Upper lobe of left lung (tissue), 6 donors: ENCODE data around the gene NCOA4. TPM values are rescaled to one million over a fixed set of nuclear protein-coding genes. Genes with fewer than 3 reads are reported as not detected.

ENCODE experiments used
- ATAC-seq, 2 donors: fragments of 200-7000 bp; cut with Tn5 transposase; one replicate each; pipeline ENCODE4 v1.9.1; 2022; ENCODE audit warnings: mild to moderate bottlenecking in 2 of 2, moderate library complexity in 2 of 2; ENCODE audit not compliant: low FRiP score in 2 of 2
- DNase-seq, 2 donors: peaks; one replicate each; pipeline ENCODE4 v3.0.0-alpha.2; 2019 to 2020
- H3K27ac ChIP-seq, 4 donors: fragments of 200-600 bp; sonication (generic); one replicate each; pipeline ENCODE4 v1.5.1; 2016 to 2019
- H3K27me3 ChIP-seq, 4 donors: fragments of 200-600 bp; sonication (generic); one replicate each; pipeline ENCODE4 v1.5.1; 2017 to 2019
- H3K36me3 ChIP-seq, 4 donors: fragments of 200-600 bp; sonication (generic); one replicate each; pipeline ENCODE4 v1.5.1; 2016 to 2019
- H3K4me1 ChIP-seq, 4 donors: fragments of 200-600 bp; sonication (generic); one replicate each; pipeline ENCODE4 v1.5.1; 2018 to 2019
- H3K4me3 ChIP-seq, 4 donors: fragments of 200-600 bp; sonication (generic); one replicate each; pipeline ENCODE4 v1.5.1; 2017 to 2019; ENCODE audit warnings: mild to moderate bottlenecking in 2 of 4, moderate library complexity in 1 of 4
- H3K9me3 ChIP-seq, 4 donors: fragments of 200-600 bp; sonication (generic); one replicate each; pipeline ENCODE4 v1.5.1; 2018 to 2019
- EP300 ChIP-seq, 4 donors: sonication (generic); formaldehyde crosslinking; IDR thresholded peaks; one replicate each; pipeline ENCODE4 v1.5.1; 2017; ENCODE audit warnings: antibody characterized with exemption in 4 of 4, control low read depth in 2 of 4
- POLR2A ChIP-seq, 4 donors: fragments of 450-650 bp; IDR thresholded peaks; one replicate each; pipeline ENCODE4 v1.5.1; 2016 to 2017; ENCODE audit warnings: antibody characterized with exemption in 4 of 4, mild to moderate bottlenecking in 2 of 4
- POLR2AphosphoS5 ChIP-seq, 2 donors: sonication (generic); formaldehyde crosslinking; IDR thresholded peaks; one replicate each; pipeline ENCODE4 v1.5.1; 2017; ENCODE audit warnings: antibody characterized with exemption in 2 of 2
- WGBS, 2 donors: methylation state at CpG; one replicate each; pipeline ENCODE4 v1.1.5; 2017 to 2018; 5-methylcytosine and 5-hydroxymethylcytosine counted together
- total RNA-seq, 6 donors: library from RNA; depleted of rRNA in 4 of 6; stranded (reverse); fragments of >200 nt in 4 of 6; gene quantifications; one replicate each; pipeline versions ENCODE4 v1.1.0 to v1.2.1, GENCODE V29; 2016 to 2021
- TF ChIP-seq, protein P1 (sequence below), 6 experiments: fragments of 450-650 bp in 4 of 6; fragments of 200-600 bp in 2 of 6; sonication (generic) in 2 of 6; IDR thresholded peaks; one replicate each; pipeline ENCODE4 v1.5.1; 2016 to 2019; ENCODE audit warnings: antibody characterized with exemption in 6 of 6
- donor health status: DM: no; HTN: no; CAD: no; lungs with moderate emphysema.
- donor health status: DM: no; HTN: yes; CAD: no; lungs with severe emphysema.

Gene NCOA4
- total RNA-seq, 6 donors from 2014 or later = 57.6 to 184 (median 144) TPM

DNA sequence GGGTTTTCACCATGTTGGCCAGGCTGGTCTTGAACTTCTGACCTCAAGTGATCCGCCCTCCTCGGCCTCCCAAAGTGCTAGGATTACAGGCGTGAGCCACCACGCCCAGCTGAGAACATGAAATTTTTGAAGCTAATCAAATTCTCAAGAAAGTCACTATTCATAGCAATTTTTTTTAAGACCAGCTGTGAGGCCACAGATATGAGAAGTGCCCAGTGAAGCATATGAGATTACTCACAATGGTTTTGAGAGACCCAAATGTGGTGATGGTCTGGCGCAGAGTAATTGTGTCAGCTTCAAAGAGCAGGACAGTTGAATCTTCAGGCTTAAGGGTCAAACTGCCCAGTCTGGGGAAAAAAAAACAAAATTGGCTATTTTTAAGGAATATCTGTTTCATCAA lies 16.2 kb downstream of the NCOA4 start:
- H3K36me3 ChIP-seq = peaks cover 35 to 72% (median 52%) of the 10 kb centered on the region in 4 donors
- H3K27me3 ChIP-seq = no peaks in the 10 kb centered on the region
- no peak overlapping the region for H3K27ac ChIP-seq
- peaks cover 17 to 38% (median 22%) of the 10 kb centered on the region in 4 donors for H3K4me1 ChIP-seq
- H3K9me3 ChIP-seq = no peaks in the 10 kb centered on the region
- TF ChIP-seq POLR2A (IDR thresholded peaks at IDR 0.05) = no peak
- TF ChIP-seq EP300 (IDR thresholded peaks at IDR 0.05) = no peak
- TF ChIP-seq POLR2AphosphoS5 (IDR thresholded peaks at IDR 0.05) = no peak
- TF ChIP-seq, protein P1, sequence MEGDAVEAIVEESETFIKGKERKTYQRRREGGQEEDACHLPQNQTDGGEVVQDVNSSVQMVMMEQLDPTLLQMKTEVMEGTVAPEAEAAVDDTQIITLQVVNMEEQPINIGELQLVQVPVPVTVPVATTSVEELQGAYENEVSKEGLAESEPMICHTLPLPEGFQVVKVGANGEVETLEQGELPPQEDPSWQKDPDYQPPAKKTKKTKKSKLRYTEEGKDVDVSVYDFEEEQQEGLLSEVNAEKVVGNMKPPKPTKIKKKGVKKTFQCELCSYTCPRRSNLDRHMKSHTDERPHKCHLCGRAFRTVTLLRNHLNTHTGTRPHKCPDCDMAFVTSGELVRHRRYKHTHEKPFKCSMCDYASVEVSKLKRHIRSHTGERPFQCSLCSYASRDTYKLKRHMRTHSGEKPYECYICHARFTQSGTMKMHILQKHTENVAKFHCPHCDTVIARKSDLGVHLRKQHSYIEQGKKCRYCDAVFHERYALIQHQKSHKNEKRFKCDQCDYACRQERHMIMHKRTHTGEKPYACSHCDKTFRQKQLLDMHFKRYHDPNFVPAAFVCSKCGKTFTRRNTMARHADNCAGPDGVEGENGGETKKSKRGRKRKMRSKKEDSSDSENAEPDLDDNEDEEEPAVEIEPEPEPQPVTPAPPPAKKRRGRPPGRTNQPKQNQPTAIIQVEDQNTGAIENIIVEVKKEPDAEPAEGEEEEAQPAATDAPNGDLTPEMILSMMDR (IDR thresholded peaks at IDR 0.05) = no peak
- WGBS, 2 donors = 93 to 94% methylated on average over 5 of the region's 5 CpGs
- no peak overlapping the region for H3K4me3 ChIP-seq
- ATAC-seq (no peak), DNase-seq (no peak)

DNA sequence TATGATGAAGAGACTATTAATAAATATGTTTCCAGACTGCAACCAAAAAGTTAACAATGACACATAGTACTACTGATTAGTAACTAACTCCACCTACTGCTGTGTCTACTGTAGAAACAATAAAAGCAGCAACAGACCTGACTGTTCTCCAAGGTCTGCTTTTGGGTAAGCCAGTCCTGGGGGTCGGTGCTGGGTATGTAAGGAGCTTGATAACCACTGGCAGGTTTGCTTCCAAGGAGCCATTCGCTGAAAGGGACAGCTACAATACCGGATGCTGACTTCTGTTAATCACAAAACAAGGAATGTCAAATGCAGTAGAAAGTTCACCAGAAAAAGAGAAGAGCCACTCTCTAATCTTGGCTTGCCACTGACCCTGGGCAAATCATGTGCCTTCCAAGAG lies 17.7 kb downstream of the NCOA4 start:
- Histone ChIP-seq H3K27ac (no peak overlapping the region), H3K27me3 (no peaks in the 10 kb centered on the region), H3K4me1 (peaks cover 3 to 24% (median 8%) of the 10 kb centered on the region in 4 donors), H3K36me3 (peaks cover 46 to 87% (median 65%) of the 10 kb centered on the region in 4 donors), H3K9me3 (no peaks in the 10 kb centered on the region), H3K4me3 (no peak overlapping the region)
- TF ChIP-seq POLR2A (IDR thresholded peaks at IDR 0.05) (no peak), EP300 (IDR thresholded peaks at IDR 0.05) (no peak), POLR2AphosphoS5 (IDR thresholded peaks at IDR 0.05) (no peak)
- TF ChIP-seq, protein P1 (IDR thresholded peaks at IDR 0.05) = no peak
- WGBS, 2 donors = 82 to 90% methylated on average over 3 of the region's 3 CpGs
- DNase-seq (no peak), ATAC-seq (no peak)

DNA sequence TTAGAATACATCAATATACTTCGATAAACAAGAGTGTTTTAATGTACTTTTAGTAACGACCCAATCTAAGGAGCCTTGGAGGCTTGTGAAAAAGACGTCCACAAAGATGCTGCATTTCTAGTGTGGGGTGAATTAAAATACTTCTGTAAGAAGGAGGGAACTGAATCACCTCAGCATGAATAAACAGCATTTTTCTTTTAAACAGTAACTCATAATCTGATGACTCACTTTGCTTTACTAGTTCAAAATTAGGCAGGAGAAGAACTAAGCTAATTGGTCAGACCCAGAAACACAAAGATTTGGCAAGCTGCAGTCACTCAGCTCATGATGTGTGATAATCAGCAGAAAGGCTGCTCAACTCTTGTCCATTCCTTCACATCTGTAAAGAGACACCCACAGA lies 24.2 kb downstream of the NCOA4 start:
- Histone ChIP-seq H3K27me3 (no peaks in the 10 kb centered on the region), H3K4me3 (no peak overlapping the region), H3K4me1 (peaks cover 0 to 13% (median 3%) of the 10 kb centered on the region in 4 donors), H3K9me3 (no peaks in the 10 kb centered on the region), H3K36me3 (peaks cover 54 to 98% (median 86%) of the 10 kb centered on the region in 4 donors), H3K27ac (no peak overlapping the region)
- 82 to 87% methylated on average over 3 of the region's 3 CpGs for WGBS, 2 donors
- no peak for TF ChIP-seq EP300 (IDR thresholded peaks at IDR 0.05)
- TF ChIP-seq POLR2AphosphoS5 (IDR thresholded peaks at IDR 0.05) = no peak
- TF ChIP-seq, protein P1 (IDR thresholded peaks at IDR 0.05) = no peak
- no peak for TF ChIP-seq POLR2A (IDR thresholded peaks at IDR 0.05)
- DNase-seq (no peak), ATAC-seq (no peak)

DNA sequence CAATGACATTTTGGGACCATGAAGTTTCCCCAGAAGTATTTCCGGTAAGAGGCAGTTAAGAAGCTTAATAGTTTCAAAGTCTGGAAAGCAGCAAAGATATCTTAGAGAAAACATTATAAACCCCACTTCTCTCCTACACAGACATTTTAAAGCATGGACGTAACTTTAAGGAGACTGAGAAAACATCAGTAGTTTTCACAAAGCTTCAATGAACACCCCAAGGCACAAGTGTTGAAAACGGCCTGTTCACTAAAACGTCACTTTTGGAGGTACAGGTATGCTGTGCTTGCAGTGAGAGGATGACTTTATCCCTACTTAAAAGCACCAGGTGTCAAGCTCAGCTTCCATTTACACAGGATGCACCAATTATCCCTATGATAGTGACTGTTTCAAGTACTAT lies 25.0 kb downstream of the NCOA4 start:
- H3K4me3 ChIP-seq = no peak overlapping the region
- H3K36me3 ChIP-seq = peaks cover 46 to 92% (median 80%) of the 10 kb centered on the region in 4 donors
- H3K4me1 ChIP-seq = peaks cover 0 to 7% (median 3%) of the 10 kb centered on the region in 4 donors
- no peak for TF ChIP-seq POLR2AphosphoS5 (IDR thresholded peaks at IDR 0.05)
- TF ChIP-seq EP300 (IDR thresholded peaks at IDR 0.05) = no peak
- TF ChIP-seq, protein P1 (IDR thresholded peaks at IDR 0.05) = no peak
- TF ChIP-seq POLR2A (IDR thresholded peaks at IDR 0.05) = no peak
- H3K9me3 ChIP-seq = no peaks in the 10 kb centered on the region
- WGBS, 2 donors = 78 to 91% methylated on average over 4 of the region's 4 CpGs
- ATAC-seq (no peak), DNase-seq (no peak)
- no peaks in the 10 kb centered on the region for H3K27me3 ChIP-seq
- H3K27ac ChIP-seq = no peak overlapping the region

DNA sequence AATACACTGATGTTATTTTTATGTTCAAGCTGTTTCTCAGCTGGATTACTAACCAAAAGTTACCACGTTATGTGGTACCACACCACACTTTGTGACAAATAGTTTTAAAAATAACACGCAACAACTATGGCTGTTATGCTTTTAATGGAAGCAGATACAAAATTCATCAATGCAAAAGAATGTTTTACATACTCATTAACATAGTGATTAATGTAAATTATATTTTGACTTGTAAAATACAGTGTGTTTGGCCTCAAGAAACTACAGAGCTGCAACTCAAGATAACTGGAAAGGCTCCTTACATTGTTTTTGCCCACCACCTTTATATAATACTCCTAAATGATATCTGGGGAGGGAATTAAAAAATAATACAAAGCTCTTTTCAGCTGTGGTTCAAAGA lies 25.5 kb downstream of the NCOA4 start:
- Histone ChIP-seq H3K4me3 (no peak overlapping the region), H3K4me1 (peaks cover 0 to 3% (median 3%) of the 10 kb centered on the region in 4 donors), H3K36me3 (peaks cover 43 to 88% (median 77%) of the 10 kb centered on the region in 4 donors), H3K9me3 (no peaks in the 10 kb centered on the region), H3K27ac (no peak overlapping the region), H3K27me3 (no peaks in the 10 kb centered on the region)
- no peak for DNase-seq
- TF ChIP-seq POLR2AphosphoS5 (IDR thresholded peaks at IDR 0.05) (no peak), EP300 (IDR thresholded peaks at IDR 0.05) (no peak), POLR2A (IDR thresholded peaks at IDR 0.05) (no peak)
- TF ChIP-seq, protein P1 (IDR thresholded peaks at IDR 0.05) = no peak
- ATAC-seq = no peak
- WGBS, 2 donors = 95 to 99% methylated on average over 2 of the region's 2 CpGs
